HepG2 (cell line): Measurements from ENCODE around the gene AP3M1. TPM values are rescaled to one million over a fixed set of nuclear protein-coding genes. Genes with fewer than 3 reads are reported as not detected.
A peak's percentile ranks its signal among the peaks of the same experiment; 100 is the strongest.

Experiments
- CCDC6 ChIP-seq: sonication (generic); formaldehyde crosslinking; IDR thresholded peaks from 2 replicates; pipeline ENCODE4 v1.8.1; 2022; ENCODE audit warnings: mild to moderate bottlenecking, missing genetic modification reagents, moderate library complexity
- FOXA3 ChIP-seq: IDR thresholded peaks from 2 replicates; pipeline ENCODE4 v1.6.1; 2016; ENCODE audit warnings: missing genetic modification reagents, missing compliant biosample characterization
- FOXK2 ChIP-seq: fragments of 450-650 bp; IDR thresholded peaks from 2 replicates; pipeline ENCODE4 v1.6.1; 2016
- MAFG ChIP-seq: sonication (generic); formaldehyde crosslinking; IDR thresholded peaks from 2 replicates; pipeline ENCODE4 v1.5.1; 2020; ENCODE audit warnings: mild to moderate bottlenecking, missing genetic modification reagents
- MAZ ChIP-seq, 2 experiments: sonication (generic) in 1 of 2; formaldehyde crosslinking in 1 of 2; IDR thresholded peaks; 2 replicates each; pipeline versions ENCODE4 v1.5.0 to v1.6.1; 2012 to 2020; ENCODE audit warnings: low read depth in 2 of 2, mild to moderate bottlenecking in 2 of 2, borderline replicate concordance in 1 of 2, improper control_type of control experiment in 1 of 2, low read length in 1 of 2, missing genetic modification reagents in 1 of 2, moderate library complexity in 1 of 2
- NKX3-1 ChIP-seq: sonication (generic); formaldehyde crosslinking; IDR thresholded peaks from 2 replicates; pipeline ENCODE4 v1.5.0; 2020; ENCODE audit warnings: missing genetic modification reagents
- RORA ChIP-seq: sonication (generic); formaldehyde crosslinking; IDR thresholded peaks from 2 replicates; pipeline ENCODE4 v1.5.0; 2020; ENCODE audit warnings: mild to moderate bottlenecking, missing genetic modification reagents, moderate library complexity
- SIN3A ChIP-seq: IDR thresholded peaks from 2 replicates; pipeline ENCODE4 v1.6.1; 2011; ENCODE audit warnings: low read depth, mild to moderate bottlenecking, control low read depth, low read length, borderline replicate concordance
- SOX5 ChIP-seq: IDR thresholded peaks from 2 replicates; pipeline ENCODE4 v1.6.1; 2016; ENCODE audit warnings: borderline replicate concordance
- TBP ChIP-seq: sonication (generic); formaldehyde crosslinking; IDR thresholded peaks from 2 replicates; pipeline ENCODE4 v1.5.0; 2020; ENCODE audit warnings: missing genetic modification reagents
- ZNF776 ChIP-seq: sonication (generic); formaldehyde crosslinking; IDR thresholded peaks from 2 replicates; pipeline ENCODE4 v1.4.0; 2020; ENCODE audit warnings: mild to moderate bottlenecking, missing genetic modification reagents
- polyA plus RNA-seq, 8 experiments: library from polyadenylated mRNA; depleted of rRNA in 3 of 8; stranded (reverse) in 7 of 8; unstranded in 1 of 8; fragments of >200 nt; fragmentation: Illumina TruSeq in 4 of 8; extraction: Trizol in 4 of 8; gene quantifications; 2 replicates each; pipeline versions ENCODE4 v1.2.1 to v1.2.3, GENCODE V29; 2011 to 2016; ENCODE audit warnings: low read depth in 4 of 8, missing spikeins in 1 of 8, mixed read lengths in 1 of 8; ENCODE audit not compliant: insufficient read depth in 1 of 8
- total RNA-seq, 5 experiments: library from RNA; depleted of rRNA; stranded (reverse); fragments of >200 nt; fragmentation: Illumina TruSeq; extraction: Trizol; gene quantifications; 2 replicates each; pipeline ENCODE4 v1.2.3, GENCODE V29; 2016; ENCODE audit warnings: low read depth in 1 of 5
- TF ChIP-seq, protein P1 (sequence below): IDR thresholded peaks from 2 replicates; pipeline ENCODE4 v1.6.1; 2016; ENCODE audit warnings: missing compliant biosample characterization, missing genetic modification reagents, borderline replicate concordance
- TF ChIP-seq, protein P2 (sequence below): sonication (generic); formaldehyde crosslinking; IDR thresholded peaks from 2 replicates; pipeline ENCODE4 v1.4.0; 2020; ENCODE audit warnings: missing genetic modification reagents, borderline replicate concordance
- TF ChIP-seq, protein P3 (sequence below): sonication (generic); formaldehyde crosslinking; IDR thresholded peaks from 2 replicates; pipeline ENCODE4 v1.5.0; 2020; ENCODE audit warnings: missing genetic modification reagents
- TF ChIP-seq, protein P4 (sequence below): sonication (generic); formaldehyde crosslinking; IDR thresholded peaks from 2 replicates; pipeline ENCODE4 v1.5.0; 2020; ENCODE audit warnings: mild to moderate bottlenecking, missing genetic modification reagents

Gene AP3M1
- total and polyA plus RNA-seq, 2 of the 13 experiments (the other 11 are each of a cell fraction or from before 2014, with no cell fraction given): 29.0 to 31.6 TPM

DNA sequence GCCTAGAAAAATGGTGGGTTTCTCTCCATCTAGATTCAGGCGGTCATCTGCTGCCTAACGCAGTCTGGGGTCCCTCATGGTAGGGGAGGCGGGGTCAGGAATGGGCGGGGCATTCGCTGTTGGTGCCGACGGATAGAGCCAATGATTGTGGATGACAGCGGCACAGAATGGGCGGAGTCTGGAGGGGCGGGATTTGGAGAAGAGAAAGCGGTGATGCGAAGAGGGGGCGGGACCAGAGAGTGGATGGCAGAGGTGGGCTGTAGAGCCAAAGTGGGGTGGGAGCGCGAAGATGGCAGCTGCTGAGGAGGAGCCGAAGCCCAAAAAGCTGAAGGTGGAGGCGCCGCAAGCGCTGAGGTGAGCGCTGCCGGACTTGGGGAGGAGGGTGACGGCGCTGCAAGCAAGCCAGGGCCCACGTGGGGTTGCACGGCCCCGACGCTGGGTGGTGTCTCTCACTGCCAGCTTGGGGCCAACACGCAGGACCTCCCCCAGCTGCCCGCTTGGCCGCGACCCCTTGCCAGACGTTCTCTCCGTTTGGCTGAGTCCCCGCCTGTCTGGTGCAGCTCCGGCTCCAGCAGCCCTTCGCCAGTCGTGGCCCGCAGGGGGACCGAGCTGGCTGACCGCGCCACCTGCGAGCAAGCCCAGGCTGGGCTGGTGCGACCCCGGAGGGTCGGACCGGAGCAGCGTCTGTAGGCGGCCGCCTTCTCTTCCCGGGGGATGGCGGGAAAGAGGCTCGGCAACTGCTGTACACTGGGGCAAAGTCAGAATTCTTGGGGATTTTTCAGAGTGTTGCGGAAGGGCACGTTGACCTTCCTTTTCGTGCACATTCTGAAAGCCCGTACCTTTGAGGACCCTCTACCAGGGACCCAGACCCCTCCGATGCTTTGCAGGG is 606 bp upstream of the AP3M1 start, which contains the start of gene ADK (continued):
- peak; percentile 27; the same call in 1 of the 2 replicates for TF ChIP-seq FOXK2
- peak; percentile 37; the same call in 1 of the 2 replicates for TF ChIP-seq MAZ (IDR thresholded peaks at IDR 0.05; ENCODE audit: borderline replicate concordance, low read depth, low read length)
- TF ChIP-seq MAZ (CRISPR knock-in tag; IDR thresholded peaks at IDR 0.05; ENCODE audit: low read depth): no peak
- TF ChIP-seq MAFG (CRISPR knock-in tag): no peak
- peak; percentile 89; the same call in 1 of the 2 replicates for TF ChIP-seq ZNF776 (CRISPR knock-in tag)
- peak; percentile 34; the same call in 1 of the 2 replicates for TF ChIP-seq NKX3-1
- TF ChIP-seq RORA (CRISPR knock-in tag): no peak
- TF ChIP-seq FOXA3: no peak; the same call in 1 of the 2 replicates
- TF ChIP-seq, protein P1, sequence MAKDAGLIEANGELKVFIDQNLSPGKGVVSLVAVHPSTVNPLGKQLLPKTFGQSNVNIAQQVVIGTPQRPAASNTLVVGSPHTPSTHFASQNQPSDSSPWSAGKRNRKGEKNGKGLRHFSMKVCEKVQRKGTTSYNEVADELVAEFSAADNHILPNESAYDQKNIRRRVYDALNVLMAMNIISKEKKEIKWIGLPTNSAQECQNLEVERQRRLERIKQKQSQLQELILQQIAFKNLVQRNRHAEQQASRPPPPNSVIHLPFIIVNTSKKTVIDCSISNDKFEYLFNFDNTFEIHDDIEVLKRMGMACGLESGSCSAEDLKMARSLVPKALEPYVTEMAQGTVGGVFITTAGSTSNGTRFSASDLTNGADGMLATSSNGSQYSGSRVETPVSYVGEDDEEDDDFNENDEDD (CRISPR knock-in tag): peak; percentile 11; the same call in 1 of the 2 replicates
- TF ChIP-seq, protein P2, sequence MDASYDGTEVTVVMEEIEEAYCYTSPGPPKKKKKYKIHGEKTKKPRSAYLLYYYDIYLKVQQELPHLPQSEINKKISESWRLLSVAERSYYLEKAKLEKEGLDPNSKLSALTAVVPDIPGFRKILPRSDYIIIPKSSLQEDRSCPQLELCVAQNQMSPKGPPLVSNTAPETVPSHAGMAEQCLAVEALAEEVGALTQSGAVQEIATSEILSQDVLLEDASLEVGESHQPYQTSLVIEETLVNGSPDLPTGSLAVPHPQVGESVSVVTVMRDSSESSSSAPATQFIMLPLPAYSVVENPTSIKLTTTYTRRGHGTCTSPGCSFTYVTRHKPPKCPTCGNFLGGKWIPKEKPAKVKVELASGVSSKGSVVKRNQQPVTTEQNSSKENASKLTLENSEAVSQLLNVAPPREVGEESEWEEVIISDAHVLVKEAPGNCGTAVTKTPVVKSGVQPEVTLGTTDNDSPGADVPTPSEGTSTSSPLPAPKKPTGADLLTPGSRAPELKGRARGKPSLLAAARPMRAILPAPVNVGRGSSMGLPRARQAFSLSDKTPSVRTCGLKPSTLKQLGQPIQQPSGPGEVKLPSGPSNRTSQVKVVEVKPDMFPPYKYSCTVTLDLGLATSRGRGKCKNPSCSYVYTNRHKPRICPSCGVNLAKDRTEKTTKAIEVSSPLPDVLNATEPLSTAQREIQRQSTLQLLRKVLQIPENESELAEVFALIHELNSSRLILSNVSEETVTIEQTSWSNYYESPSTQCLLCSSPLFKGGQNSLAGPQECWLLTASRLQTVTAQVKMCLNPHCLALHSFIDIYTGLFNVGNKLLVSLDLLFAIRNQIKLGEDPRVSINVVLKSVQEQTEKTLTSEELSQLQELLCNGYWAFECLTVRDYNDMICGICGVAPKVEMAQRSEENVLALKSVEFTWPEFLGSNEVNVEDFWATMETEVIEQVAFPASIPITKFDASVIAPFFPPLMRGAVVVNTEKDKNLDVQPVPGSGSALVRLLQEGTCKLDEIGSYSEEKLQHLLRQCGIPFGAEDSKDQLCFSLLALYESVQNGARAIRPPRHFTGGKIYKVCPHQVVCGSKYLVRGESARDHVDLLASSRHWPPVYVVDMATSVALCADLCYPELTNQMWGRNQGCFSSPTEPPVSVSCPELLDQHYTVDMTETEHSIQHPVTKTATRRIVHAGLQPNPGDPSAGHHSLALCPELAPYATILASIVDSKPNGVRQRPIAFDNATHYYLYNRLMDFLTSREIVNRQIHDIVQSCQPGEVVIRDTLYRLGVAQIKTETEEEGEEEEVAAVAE (CRISPR knock-in tag): no peak
- TF ChIP-seq, protein P3, sequence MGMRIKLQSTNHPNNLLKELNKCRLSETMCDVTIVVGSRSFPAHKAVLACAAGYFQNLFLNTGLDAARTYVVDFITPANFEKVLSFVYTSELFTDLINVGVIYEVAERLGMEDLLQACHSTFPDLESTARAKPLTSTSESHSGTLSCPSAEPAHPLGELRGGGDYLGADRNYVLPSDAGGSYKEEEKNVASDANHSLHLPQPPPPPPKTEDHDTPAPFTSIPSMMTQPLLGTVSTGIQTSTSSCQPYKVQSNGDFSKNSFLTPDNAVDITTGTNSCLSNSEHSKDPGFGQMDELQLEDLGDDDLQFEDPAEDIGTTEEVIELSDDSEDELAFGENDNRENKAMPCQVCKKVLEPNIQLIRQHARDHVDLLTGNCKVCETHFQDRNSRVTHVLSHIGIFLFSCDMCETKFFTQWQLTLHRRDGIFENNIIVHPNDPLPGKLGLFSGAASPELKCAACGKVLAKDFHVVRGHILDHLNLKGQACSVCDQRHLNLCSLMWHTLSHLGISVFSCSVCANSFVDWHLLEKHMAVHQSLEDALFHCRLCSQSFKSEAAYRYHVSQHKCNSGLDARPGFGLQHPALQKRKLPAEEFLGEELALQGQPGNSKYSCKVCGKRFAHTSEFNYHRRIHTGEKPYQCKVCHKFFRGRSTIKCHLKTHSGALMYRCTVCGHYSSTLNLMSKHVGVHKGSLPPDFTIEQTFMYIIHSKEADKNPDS (CRISPR knock-in tag): 0 out of 2 replicates have a peak, but pooled peaks have one; percentile 58
- 0 out of 2 replicates have a peak, but pooled peaks have one; percentile 15 for TF ChIP-seq CCDC6
- TF ChIP-seq, protein P4, sequence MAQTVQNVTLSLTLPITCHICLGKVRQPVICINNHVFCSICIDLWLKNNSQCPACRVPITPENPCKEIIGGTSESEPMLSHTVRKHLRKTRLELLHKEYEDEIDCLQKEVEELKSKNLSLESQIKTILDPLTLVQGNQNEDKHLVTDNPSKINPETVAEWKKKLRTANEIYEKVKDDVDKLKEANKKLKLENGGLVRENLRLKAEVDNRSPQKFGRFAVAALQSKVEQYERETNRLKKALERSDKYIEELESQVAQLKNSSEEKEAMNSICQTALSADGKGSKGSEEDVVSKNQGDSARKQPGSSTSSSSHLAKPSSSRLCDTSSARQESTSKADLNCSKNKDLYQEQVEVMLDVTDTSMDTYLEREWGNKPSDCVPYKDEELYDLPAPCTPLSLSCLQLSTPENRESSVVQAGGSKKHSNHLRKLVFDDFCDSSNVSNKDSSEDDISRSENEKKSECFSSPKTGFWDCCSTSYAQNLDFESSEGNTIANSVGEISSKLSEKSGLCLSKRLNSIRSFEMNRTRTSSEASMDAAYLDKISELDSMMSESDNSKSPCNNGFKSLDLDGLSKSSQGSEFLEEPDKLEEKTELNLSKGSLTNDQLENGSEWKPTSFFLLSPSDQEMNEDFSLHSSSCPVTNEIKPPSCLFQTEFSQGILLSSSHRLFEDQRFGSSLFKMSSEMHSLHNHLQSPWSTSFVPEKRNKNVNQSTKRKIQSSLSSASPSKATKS (CRISPR knock-in tag): no peak
- TF ChIP-seq SIN3A: peak; percentile 61; the same call in 1 of the 2 replicates
- 0 out of 2 replicates have a peak, but pooled peaks have one; percentile 45 for TF ChIP-seq TBP (CRISPR knock-in tag)
- no peak for TF ChIP-seq SOX5
